Endothelial cell of umbilical vein (primary cell): ENCODE measurements around the gene MYL1.

Source experiments
- EZH2 ChIP-seq: IDR thresholded peaks from 2 replicates; pipeline ENCODE4 v1.6.1; 2012; ENCODE audit warnings: borderline replicate concordance, low read depth, mild to moderate bottlenecking, moderate library complexity, low read length, inconsistent platforms; ENCODE audit not compliant: severe bottlenecking
- POLR2A ChIP-seq: IDR thresholded peaks from 2 replicates; pipeline ENCODE4 v1.6.1; 2012; ENCODE audit warnings: low read depth, mild to moderate bottlenecking, control low read depth, low read length
- TF ChIP-seq, protein P1 (sequence below), 2 donors: IDR thresholded peaks; 1 replicate in 1 of 2; 2 replicates in 1 of 2; pipeline ENCODE4 v1.5.1; 2011; ENCODE audit warnings: low read length in 2 of 2, mild to moderate bottlenecking in 2 of 2, moderate library complexity in 2 of 2, control low read depth in 1 of 2, inconsistent platforms in 1 of 2, low read depth in 1 of 2; ENCODE audit not compliant: insufficient read depth in 1 of 2; ENCODE audit errors: extremely low read depth in 1 of 2

DNA sequence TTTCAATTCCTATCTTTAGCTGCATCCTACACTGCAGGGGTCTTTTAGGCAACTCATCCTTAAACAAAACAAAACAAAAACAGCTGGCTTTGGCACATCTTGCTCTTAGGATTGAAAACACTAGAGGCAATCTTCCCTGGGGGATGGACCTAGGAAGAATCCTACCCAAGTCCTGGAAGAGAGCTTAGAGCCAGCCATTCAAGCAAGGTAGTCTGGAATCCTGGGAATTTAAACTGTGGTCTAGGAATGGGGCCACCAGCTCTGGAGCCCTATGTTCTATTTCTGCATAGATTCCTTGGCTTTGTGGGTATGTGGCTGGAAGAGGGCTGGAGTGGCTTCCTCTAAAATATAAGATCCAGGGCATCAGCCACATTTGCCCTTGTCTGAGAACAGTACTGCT lies 27.7 kb downstream of the MYL1 start:
- TF ChIP-seq, protein P1, sequence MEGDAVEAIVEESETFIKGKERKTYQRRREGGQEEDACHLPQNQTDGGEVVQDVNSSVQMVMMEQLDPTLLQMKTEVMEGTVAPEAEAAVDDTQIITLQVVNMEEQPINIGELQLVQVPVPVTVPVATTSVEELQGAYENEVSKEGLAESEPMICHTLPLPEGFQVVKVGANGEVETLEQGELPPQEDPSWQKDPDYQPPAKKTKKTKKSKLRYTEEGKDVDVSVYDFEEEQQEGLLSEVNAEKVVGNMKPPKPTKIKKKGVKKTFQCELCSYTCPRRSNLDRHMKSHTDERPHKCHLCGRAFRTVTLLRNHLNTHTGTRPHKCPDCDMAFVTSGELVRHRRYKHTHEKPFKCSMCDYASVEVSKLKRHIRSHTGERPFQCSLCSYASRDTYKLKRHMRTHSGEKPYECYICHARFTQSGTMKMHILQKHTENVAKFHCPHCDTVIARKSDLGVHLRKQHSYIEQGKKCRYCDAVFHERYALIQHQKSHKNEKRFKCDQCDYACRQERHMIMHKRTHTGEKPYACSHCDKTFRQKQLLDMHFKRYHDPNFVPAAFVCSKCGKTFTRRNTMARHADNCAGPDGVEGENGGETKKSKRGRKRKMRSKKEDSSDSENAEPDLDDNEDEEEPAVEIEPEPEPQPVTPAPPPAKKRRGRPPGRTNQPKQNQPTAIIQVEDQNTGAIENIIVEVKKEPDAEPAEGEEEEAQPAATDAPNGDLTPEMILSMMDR (IDR thresholded peaks at IDR 0.05; ENCODE audit: extremely low read depth in 1 of 2, insufficient read depth in 1 of 2, low read depth in 1 of 2, low read length in 2 of 2), result no peak
- TF ChIP-seq EZH2, result no peak
- no peak for TF ChIP-seq POLR2A
